BLaER1 (cell line): ENCODE results near the gene HOPX.
"Not testable (repeated sequence)": the region's sequence is repeated elsewhere in the genome, so short reads cannot be mapped to it uniquely, and the experiment has no call there.

Experiments
- H3K27ac ChIP-seq: shearing (Covaris generic); formaldehyde crosslinking; 2 replicates; pipeline ENCODE4 v1.8.1; 2022
- H3K27me3 ChIP-seq: shearing (Covaris generic); formaldehyde crosslinking; 2 replicates; pipeline ENCODE4 v1.8.1; 2022
- H3K36me3 ChIP-seq: shearing (Covaris generic); formaldehyde crosslinking; 2 replicates; pipeline ENCODE4 v1.8.1; 2022
- H3K4me1 ChIP-seq: shearing (Covaris generic); formaldehyde crosslinking; 2 replicates; pipeline ENCODE4 v1.8.1; 2022
- H3K4me2 ChIP-seq: shearing (Covaris generic); formaldehyde crosslinking; 2 replicates; pipeline ENCODE4 v1.8.1; 2022
- H3K4me3 ChIP-seq: shearing (Covaris generic); formaldehyde crosslinking; 2 replicates; pipeline ENCODE4 v1.8.1; 2022
- H3K9ac ChIP-seq: shearing (Covaris generic); formaldehyde crosslinking; 2 replicates; pipeline ENCODE4 v1.8.1; 2022
- H3K9me3 ChIP-seq: shearing (Covaris generic); formaldehyde crosslinking; 2 replicates; pipeline ENCODE4 v1.8.1; 2022
- H4K20me1 ChIP-seq: shearing (Covaris generic); formaldehyde crosslinking; 2 replicates; pipeline ENCODE4 v1.8.1; 2022
- Cebpa-rat ChIP-seq: shearing (Covaris generic); IDR thresholded peaks from 2 replicates; pipeline ENCODE4 v1.8.1; 2022

The HOPX gene

DNA sequence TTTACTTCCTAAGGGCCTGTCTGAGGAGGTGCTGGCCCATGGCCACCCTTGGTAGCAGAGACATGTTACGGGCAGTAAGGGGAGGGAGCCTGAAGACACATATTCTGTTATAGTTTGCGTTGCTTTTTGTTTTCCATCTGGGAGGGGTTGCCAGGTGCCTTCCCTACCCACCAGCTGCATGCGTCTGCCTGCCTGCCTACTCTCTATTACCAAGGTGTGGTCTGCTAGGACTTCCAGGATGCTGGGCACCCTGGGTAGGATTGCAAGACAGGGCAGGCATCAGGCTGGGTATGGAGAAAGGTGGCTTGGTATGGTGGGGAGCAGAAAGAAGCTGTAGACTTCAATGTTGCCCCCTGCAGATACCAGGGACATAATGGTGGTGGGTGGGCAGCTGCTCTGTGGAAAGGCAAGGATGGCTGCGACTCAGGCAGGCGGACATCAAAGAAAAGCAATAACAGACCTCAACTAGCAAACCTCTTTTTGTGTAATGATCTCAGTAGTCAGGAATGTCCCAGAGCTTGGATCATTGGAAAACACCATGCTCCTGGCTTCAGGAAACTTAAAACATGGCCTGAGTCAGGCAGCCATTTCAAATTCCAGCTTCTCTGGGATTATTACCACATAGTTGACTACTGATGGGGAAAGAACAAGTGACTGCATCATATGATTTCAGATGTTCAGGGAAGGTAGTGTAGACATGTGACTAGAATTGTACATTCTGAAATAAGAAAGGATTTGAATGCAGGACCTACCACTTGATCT lies 67.8 kb downstream of the HOPX start:
- Histone ChIP-seq H3K4me3 (no peak overlapping the region), H3K27me3 (no peaks in the 10 kb centered on the region), H3K4me2 (no peak overlapping the region), H3K9ac (no peak overlapping the region), H4K20me1 (no peaks in the 10 kb centered on the region), H3K27ac (no peak overlapping the region), H3K4me1 (peaks cover 5% of the 10 kb centered on the region; the same call in 1 of the 2 replicates), H3K9me3 (no peaks in the 10 kb centered on the region), H3K36me3 (no peaks in the 10 kb centered on the region)
- no peak for TF ChIP-seq Cebpa-rat

DNA sequence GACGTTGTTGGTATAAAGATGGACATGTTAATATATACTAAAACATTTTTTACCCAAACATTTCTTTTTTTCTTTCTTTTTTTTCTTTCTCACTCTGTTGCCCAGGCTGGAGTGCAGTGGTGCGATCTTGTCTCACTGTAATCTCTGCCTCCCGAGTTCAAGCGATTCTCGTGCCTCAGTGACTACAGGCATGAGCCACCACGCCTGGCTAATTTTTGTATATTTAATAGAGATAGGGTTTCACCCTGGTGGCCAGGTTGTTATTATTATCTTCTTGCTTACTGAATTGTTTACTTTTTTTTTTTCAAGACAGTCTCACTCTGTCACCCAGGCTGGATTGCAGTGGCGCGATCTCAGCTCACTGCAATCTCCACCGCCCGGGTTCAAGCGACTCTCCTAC lies 68.8 kb downstream of the HOPX start:
- H3K4me2 ChIP-seq: 0 out of 2 replicates have a peak overlapping the region, but pooled peaks have one; percentile 2
- H3K9ac ChIP-seq: no peak overlapping the region
- no peaks in the 10 kb centered on the region for H3K36me3 ChIP-seq
- no peak overlapping the region for H3K4me3 ChIP-seq
- no peaks in the 10 kb centered on the region for H3K27me3 ChIP-seq
- TF ChIP-seq Cebpa-rat: no peak
- H3K4me1 ChIP-seq: peaks cover 5% of the 10 kb centered on the region; the same call in 1 of the 2 replicates
- no peaks in the 10 kb centered on the region for H4K20me1 ChIP-seq
- no peaks in the 10 kb centered on the region for H3K9me3 ChIP-seq
- H3K27ac ChIP-seq: no peak overlapping the region

DNA sequence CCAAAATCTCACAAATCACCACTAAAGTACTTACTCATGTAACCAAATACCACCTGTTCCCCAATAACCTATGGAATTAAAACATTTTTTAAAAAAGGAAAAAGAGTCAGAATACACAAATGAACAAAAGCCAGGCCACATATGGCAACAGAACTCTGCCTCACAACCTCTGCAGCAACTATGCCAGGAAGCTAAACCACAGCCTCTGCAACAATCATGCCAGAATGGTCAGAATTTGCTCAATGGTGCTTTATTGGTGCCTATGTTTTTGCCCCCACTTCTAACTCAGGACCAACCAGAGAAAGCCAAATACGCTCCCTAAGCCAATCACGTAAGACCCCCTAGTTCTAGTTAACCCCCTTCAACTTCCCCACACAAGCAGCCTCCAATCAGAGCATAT lies 69.6 kb downstream of the HOPX start:
- Histone ChIP-seq H3K9ac (no peak overlapping the region), H3K9me3 (no peaks in the 10 kb centered on the region), H3K27me3 (no peaks in the 10 kb centered on the region), H4K20me1 (no peaks in the 10 kb centered on the region), H3K4me3 (no peak overlapping the region), H3K27ac (no peak overlapping the region), H3K4me1 (peaks cover 5% of the 10 kb centered on the region; the same call in 1 of the 2 replicates), H3K4me2 (no peak overlapping the region), H3K36me3 (no peaks in the 10 kb centered on the region)
- no peak for TF ChIP-seq Cebpa-rat

DNA sequence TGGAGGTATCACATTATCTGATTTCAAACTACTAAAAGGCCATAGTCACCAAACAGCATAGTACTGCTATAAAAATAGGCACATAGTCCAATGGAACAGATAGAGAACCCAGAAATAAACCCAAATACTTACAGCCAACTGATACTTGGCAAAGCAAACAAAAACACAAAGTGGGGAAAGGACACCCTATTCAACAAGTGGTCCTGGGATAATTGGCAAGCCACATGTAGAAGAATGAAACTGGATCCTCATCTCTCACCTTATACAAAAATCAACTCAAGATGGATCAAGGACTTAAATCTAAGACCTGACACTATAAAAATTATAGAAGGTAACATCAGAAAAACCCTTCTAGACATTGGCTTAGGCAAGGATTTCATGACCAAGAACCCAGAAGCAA lies 70.9 kb downstream of the HOPX start:
- H3K36me3 ChIP-seq, H3K4me3 ChIP-seq, H3K27ac ChIP-seq, H3K27me3 ChIP-seq, H3K9me3 ChIP-seq, H3K9ac ChIP-seq, H3K4me2 ChIP-seq, H3K4me1 ChIP-seq, H4K20me1 ChIP-seq: not testable (repeated sequence)

DNA sequence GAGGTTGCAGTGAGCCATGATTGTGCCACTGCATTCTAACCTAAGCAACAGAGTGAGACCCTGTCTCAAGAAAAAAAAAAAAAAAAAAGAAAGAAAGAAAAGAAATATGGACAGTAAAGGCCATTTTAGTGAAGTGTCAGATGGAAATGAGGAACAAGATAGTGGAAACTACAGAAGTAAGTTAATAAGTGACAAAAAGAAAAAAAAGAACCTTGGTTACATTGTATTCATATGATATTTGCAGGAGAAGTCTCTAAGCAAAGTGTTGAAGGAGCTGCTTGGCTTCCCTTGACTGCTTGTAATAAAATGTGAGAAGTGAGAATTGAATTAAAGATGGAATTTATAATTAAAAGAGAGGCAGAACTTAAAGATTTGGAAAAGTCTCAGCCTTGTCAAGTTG lies 73.2 kb downstream of the HOPX start:
- H3K27me3 ChIP-seq: no peaks in the 10 kb centered on the region
- no peaks in the 10 kb centered on the region for H3K36me3 ChIP-seq
- no peak overlapping the region for H3K4me3 ChIP-seq
- H4K20me1 ChIP-seq: no peaks in the 10 kb centered on the region
- peaks cover 5% of the 10 kb centered on the region; the same call in 1 of the 2 replicates for H3K4me1 ChIP-seq
- no peak for TF ChIP-seq Cebpa-rat
- H3K9ac ChIP-seq: no peak overlapping the region
- H3K4me2 ChIP-seq: no peak overlapping the region
- no peak overlapping the region for H3K27ac ChIP-seq
- H3K9me3 ChIP-seq: no peaks in the 10 kb centered on the region

DNA sequence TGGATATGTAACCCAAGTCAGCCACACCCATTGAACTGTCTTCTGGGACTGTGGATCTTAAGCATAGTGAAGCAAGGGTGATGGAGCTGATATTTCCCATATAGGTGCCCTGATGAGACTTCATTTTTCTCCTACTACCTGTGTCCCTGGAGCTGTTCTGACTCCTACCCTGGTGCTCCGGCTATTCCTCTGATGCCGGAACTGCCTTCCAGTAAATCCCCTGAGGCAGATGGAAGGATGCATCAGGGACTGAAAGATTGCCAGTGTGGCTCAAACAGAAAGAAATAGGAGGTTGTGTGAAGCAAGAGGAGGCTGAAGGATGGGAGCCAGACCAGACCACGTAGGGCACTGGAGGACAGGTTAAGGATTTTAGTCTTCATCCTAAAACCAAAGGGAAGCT lies 74.7 kb downstream of the HOPX start:
- no peaks in the 10 kb centered on the region for H3K36me3 ChIP-seq
- H3K27ac ChIP-seq: no peak overlapping the region
- H3K4me1 ChIP-seq: no peaks in the 10 kb centered on the region
- no peaks in the 10 kb centered on the region for H3K9me3 ChIP-seq
- no peaks in the 10 kb centered on the region for H3K27me3 ChIP-seq
- no peak for TF ChIP-seq Cebpa-rat
- H4K20me1 ChIP-seq: no peaks in the 10 kb centered on the region
- no peak overlapping the region for H3K4me3 ChIP-seq
- no peak overlapping the region for H3K9ac ChIP-seq
- no peak overlapping the region for H3K4me2 ChIP-seq

DNA sequence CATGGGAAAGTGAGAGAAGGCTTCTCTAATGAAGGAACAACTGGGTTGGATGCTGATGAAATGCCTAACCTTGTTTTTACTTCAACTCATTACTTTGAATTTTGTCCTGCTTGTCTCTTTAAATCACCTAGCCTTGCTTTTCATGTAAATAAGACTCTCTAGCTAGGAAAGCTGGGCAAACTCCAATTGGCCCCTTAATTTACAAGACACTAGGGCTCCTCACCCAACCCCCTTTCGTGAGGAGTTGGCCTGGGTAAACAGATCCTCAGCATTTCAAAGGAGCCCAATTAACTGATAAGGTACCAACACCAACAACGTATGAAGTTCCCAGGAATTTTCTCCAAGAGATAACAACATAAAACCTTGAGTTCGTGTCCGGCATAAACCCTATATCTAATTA lies 75.6 kb downstream of the HOPX start:
- not testable (repeated sequence) for H4K20me1 ChIP-seq, H3K4me2 ChIP-seq, H3K4me3 ChIP-seq, H3K27ac ChIP-seq, H3K9me3 ChIP-seq, H3K27me3 ChIP-seq, H3K4me1 ChIP-seq, H3K9ac ChIP-seq, H3K36me3 ChIP-seq

DNA sequence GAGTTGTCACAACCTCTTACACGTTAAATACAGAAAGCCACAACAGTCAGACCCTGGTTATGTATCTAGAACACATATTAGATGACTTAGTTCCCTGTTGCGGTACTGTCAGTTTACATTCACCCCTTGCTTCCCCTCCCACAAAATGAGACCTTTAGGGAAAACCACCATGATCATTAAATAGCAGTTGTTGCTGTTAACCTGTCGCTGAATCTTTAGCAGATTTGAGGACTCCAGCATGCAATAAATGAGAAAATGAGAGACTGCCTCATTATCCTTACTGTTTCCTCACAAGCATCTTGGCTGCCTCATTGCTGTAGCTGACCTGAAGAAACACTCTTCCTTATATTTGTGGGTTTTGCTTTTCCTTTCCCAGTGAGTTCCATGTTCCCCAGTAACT lies 77.8 kb downstream of the HOPX start:
- TF ChIP-seq Cebpa-rat: no peak

More for the DNA sequence above, 77.8 kb downstream of the HOPX start:
- Histone ChIP-seq H3K9ac (no peak overlapping the region), H3K9me3 (0 out of 2 replicates have a peak, but pooled peaks cover 4% of the 10 kb centered on the region), H3K27ac (no peak overlapping the region), H3K4me2 (no peak overlapping the region), H4K20me1 (no peaks in the 10 kb centered on the region), H3K4me3 (no peak overlapping the region), H3K4me1 (no peaks in the 10 kb centered on the region), H3K36me3 (no peaks in the 10 kb centered on the region), H3K27me3 (no peaks in the 10 kb centered on the region)
